Endothelial cell of umbilical vein (primary cell): ENCODE data around the gene AMDHD2. TPM values are rescaled to one million over a fixed set of nuclear protein-coding genes. Genes with fewer than 3 reads are reported as not detected.

Experiments
- BruUV-seq: library from RNA; stranded (reverse); fragments of 400-500 nt; replicated peaks from 2 replicates; lab custom pipeline; 2021; lab: Mats Ljungman, UMichigan
- CTCF ChIA-PET: fragments of 300-600, 350-600 bp; sonication (Branson Sonifier 250); formaldehyde crosslinking; loops from one replicate; lab custom pipeline; 2021; ENCODE audit warnings: antibody characterized with exemption, inconsistent platforms; lab: Charles Lee
- POLR2A ChIA-PET: fragments of 300-600, 350-600 bp; sonication (Branson Sonifier 250); formaldehyde crosslinking; loops from one replicate; lab custom pipeline; 2021; ENCODE audit warnings: antibody characterized with exemption, inconsistent platforms; lab: Charles Lee
- DNase-seq: peaks from one replicate; pipeline ENCODE4 v3.0.0-alpha.2; 2011; ENCODE audit warnings: low read depth, low spot score
- FAIRE-seq: peaks from 2 replicates; lab custom pipeline; 2011; peaks lifted over from hg19 to GRCh38; lab: Jason Lieb, UNC
- H2AFZ ChIP-seq: 2 replicates; pipeline ENCODE4 v1.6.0; 2012; ENCODE audit warnings: low read depth, low read length, control low read depth, inconsistent platforms
- H3K27ac ChIP-seq: 2 replicates; pipeline ENCODE4 v1.5.1; 2011; ENCODE audit warnings: low read depth, mild to moderate bottlenecking, control low read depth, low read length, moderate library complexity; ENCODE audit not compliant: insufficient read depth
- H3K27me3 ChIP-seq, 2 experiments: 2 replicates each; pipeline versions ENCODE4 v1.6.0 to v1.6.1; 2011; ENCODE audit warnings: low read length in 2 of 2, mixed read lengths in 1 of 2; ENCODE audit not compliant: control insufficient read depth in 2 of 2, insufficient read depth in 2 of 2
- H3K36me3 ChIP-seq, 2 experiments: 2 replicates in 1 of 2; 3 replicates in 1 of 2; pipeline ENCODE4 v1.5.1; 2011; ENCODE audit warnings: low read length in 2 of 2, mild to moderate bottlenecking in 1 of 2, moderate library complexity in 1 of 2; ENCODE audit not compliant: control insufficient read depth in 2 of 2, insufficient read depth in 2 of 2; ENCODE audit errors: extremely low read depth in 1 of 2
- H3K4me1 ChIP-seq: 3 replicates; pipeline ENCODE4 v1.5.1; 2011; ENCODE audit warnings: mild to moderate bottlenecking, low read length; ENCODE audit not compliant: control insufficient read depth, insufficient read depth; ENCODE audit errors: extremely low read depth
- H3K4me2 ChIP-seq: 2 replicates; pipeline ENCODE4 v1.6.1; 2011; ENCODE audit warnings: low read length, control low read depth, mixed read lengths; ENCODE audit not compliant: insufficient read depth
- H3K4me3 ChIP-seq, 3 experiments: fragments of 200-600 bp in 1 of 3; sonication (generic), shearing (Covaris generic) in 1 of 3; replicated peaks in 1 of 3; 2 replicates each; pipeline ENCODE4 v1.5.1; 2011 to 2016; ENCODE audit warnings: control low read depth in 3 of 3, low read length in 3 of 3, mild to moderate bottlenecking in 2 of 3, inconsistent platforms in 1 of 3, low read depth in 1 of 3, moderate library complexity in 1 of 3; ENCODE audit not compliant: insufficient read depth in 1 of 3
- H3K79me2 ChIP-seq: 2 replicates; pipeline ENCODE4 v1.6.0; 2012; ENCODE audit warnings: low read length, inconsistent platforms; ENCODE audit not compliant: control insufficient read depth, insufficient read depth
- H3K9ac ChIP-seq: replicated peaks from 2 replicates; pipeline ENCODE3; 2011; ENCODE audit warnings: low read length, control low read depth; ENCODE audit not compliant: insufficient read depth; ENCODE audit errors: extremely low read depth
- H3K9me1 ChIP-seq: replicated peaks from 3 replicates; pipeline ENCODE4 v1.6.0; 2011; ENCODE audit warnings: mild to moderate bottlenecking, low read length; ENCODE audit not compliant: control insufficient read depth, insufficient read depth; ENCODE audit errors: extremely low read depth
- H3K9me3 ChIP-seq: replicated peaks from 2 replicates; pipeline ENCODE4 v1.5.1; 2012; ENCODE audit warnings: low read length, inconsistent platforms; ENCODE audit not compliant: control insufficient read depth, insufficient read depth
- H4K20me1 ChIP-seq: replicated peaks from 2 replicates; pipeline ENCODE3; 2011; ENCODE audit warnings: mild to moderate bottlenecking, low read length; ENCODE audit not compliant: control insufficient read depth, insufficient read depth; ENCODE audit errors: extremely low read depth
- CTCF ChIP-seq, 2 donors: IDR thresholded peaks; 1 replicate in 1 of 2; 2 replicates in 1 of 2; pipeline ENCODE4 v1.5.1; 2011; ENCODE audit warnings: low read length in 2 of 2, mild to moderate bottlenecking in 2 of 2, moderate library complexity in 2 of 2, control low read depth in 1 of 2, inconsistent platforms in 1 of 2, low read depth in 1 of 2; ENCODE audit not compliant: insufficient read depth in 1 of 2; ENCODE audit errors: extremely low read depth in 1 of 2
- EZH2 ChIP-seq: IDR thresholded peaks from 2 replicates; pipeline ENCODE4 v1.6.1; 2012; ENCODE audit warnings: borderline replicate concordance, low read depth, mild to moderate bottlenecking, moderate library complexity, low read length, inconsistent platforms; ENCODE audit not compliant: severe bottlenecking
- FOS ChIP-seq: IDR thresholded peaks from 2 replicates; pipeline ENCODE4 v1.6.1; 2011; ENCODE audit warnings: mild to moderate bottlenecking, low read length, moderate library complexity, borderline replicate concordance; ENCODE audit not compliant: insufficient read depth
- GATA2 ChIP-seq: IDR thresholded peaks from 2 replicates; pipeline ENCODE4 v1.7.0; 2011; ENCODE audit warnings: low read depth, mild to moderate bottlenecking, moderate library complexity, mixed read lengths, low read length; ENCODE audit not compliant: insufficient read length, insufficient read depth
- JUN ChIP-seq: IDR thresholded peaks from 2 replicates; pipeline ENCODE4 v1.6.1; 2011; ENCODE audit warnings: borderline replicate concordance, low read depth; ENCODE audit not compliant: insufficient read length, insufficient read depth
- MYC ChIP-seq: IDR thresholded peaks from one replicate; pipeline ENCODE4 v1.6.1; 2011; ENCODE audit warnings: mild to moderate bottlenecking, low read depth, low read length
- POLR2A ChIP-seq: IDR thresholded peaks from 2 replicates; pipeline ENCODE4 v1.6.1; 2012; ENCODE audit warnings: low read depth, mild to moderate bottlenecking, control low read depth, low read length
- POLR2AphosphoS5 ChIP-seq: IDR thresholded peaks from 2 replicates; pipeline ENCODE4 v1.6.1; 2012; ENCODE audit warnings: low read depth, mild to moderate bottlenecking, control low read depth, low read length, moderate library complexity; ENCODE audit not compliant: insufficient read depth
- dilution Hi-C: fragments of 300-500 bp; cut with MboI; formaldehyde crosslinking; loops from one replicate; pipeline ENCODE4 v1.15.0; 2019; ENCODE audit warnings: low sequenced_read_pairs; ENCODE audit not compliant: extremely low pct_ligation_motif_present
- intact Hi-C: fragments of 100-400 bp; cut with micrococcal nuclease; formaldehyde crosslinking; loops from one replicate; pipeline ENCODE4 v1.10.0; 2022
- polyA plus RNA-seq, 4 experiments: library from polyadenylated mRNA; depleted of rRNA in 3 of 4; stranded (reverse) in 3 of 4; unstranded in 1 of 4; fragments of >200 nt; gene quantifications; 2 replicates each; pipeline versions ENCODE4 v1.2.1 to v1.2.3, GENCODE V29; 2011 to 2012; ENCODE audit warnings: missing spikeins in 1 of 4
- total RNA-seq: library from RNA; stranded (reverse); gene quantifications from 2 replicates; pipeline ENCODE4 v1.2.3, GENCODE V29; 2021
- TF ChIP-seq, protein P1 (sequence below): IDR thresholded peaks from 2 replicates; pipeline ENCODE4 v1.6.1; 2011; ENCODE audit not compliant: insufficient read depth, insufficient read length

Gene AMDHD2
- total and polyA plus RNA-seq, 2 donors (not counting 3 experiments of a cell fraction or from before 2014, with no cell fraction given): 39.4 to 59.5 TPM

DNA sequence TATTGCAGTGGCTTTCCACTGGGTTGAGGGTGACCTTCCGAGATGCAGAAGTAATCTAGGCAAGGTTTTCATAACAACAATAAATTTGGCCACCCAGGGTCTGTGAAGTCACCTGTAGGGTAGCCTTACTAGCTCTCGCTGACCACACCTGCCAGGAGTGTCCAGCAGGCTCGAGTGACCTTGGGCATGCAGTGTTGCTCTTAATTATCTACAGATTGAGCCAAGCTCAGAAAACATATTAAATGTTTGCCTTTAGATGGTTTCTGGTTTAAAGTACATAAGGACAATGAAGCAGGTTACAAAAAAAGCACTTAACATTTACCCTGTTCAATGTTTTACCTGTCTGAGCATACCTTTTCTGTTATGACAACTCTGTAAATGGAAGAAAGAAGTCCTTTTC, 43.4 kb upstream of the AMDHD2 start:
- no peak for TF ChIP-seq POLR2A
- TF ChIP-seq GATA2: no peak
- no peak for TF ChIP-seq FOS
- no peak for TF ChIP-seq EZH2
- TF ChIP-seq JUN: no peak
- no peak for TF ChIP-seq CTCF (IDR thresholded peaks at IDR 0.05; ENCODE audit: extremely low read depth in 1 of 2, insufficient read depth in 1 of 2, low read depth in 1 of 2, low read length in 2 of 2)
- TF ChIP-seq POLR2AphosphoS5: no peak
- TF ChIP-seq, protein P1, sequence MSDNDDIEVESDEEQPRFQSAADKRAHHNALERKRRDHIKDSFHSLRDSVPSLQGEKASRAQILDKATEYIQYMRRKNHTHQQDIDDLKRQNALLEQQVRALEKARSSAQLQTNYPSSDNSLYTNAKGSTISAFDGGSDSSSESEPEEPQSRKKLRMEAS: no peak
- TF ChIP-seq MYC: no peak
- H3K4me2 ChIP-seq: no peak overlapping the region
- ChIA-PET POLR2A (no interaction called here), CTCF (no interaction called here)
- no peaks in the 10 kb centered on the region for H3K9me1 ChIP-seq
- H3K36me3 ChIP-seq: no peaks in the 10 kb centered on the region
- FAIRE-seq (no peak), DNase-seq (no peak)
- peaks cover 9% of the 10 kb centered on the region for H3K79me2 ChIP-seq
- H3K27ac ChIP-seq: no peak overlapping the region
- no peak overlapping the region for H3K4me3 ChIP-seq
- TSS peak; percentile 21 for BruUV-seq
- dilution Hi-C loops: no loop called here
- peaks cover 4 to 5% of the 10 kb centered on the region in 2 experiments for H3K27me3 ChIP-seq
- no peak overlapping the region for H2AFZ ChIP-seq
- no peak overlapping the region for H3K9ac ChIP-seq
- no peaks in the 10 kb centered on the region for H4K20me1 ChIP-seq
- intact Hi-C loops: no loop called here
- H3K4me1 ChIP-seq: peaks cover 10% of the 10 kb centered on the region
- H3K9me3 ChIP-seq: no peaks in the 10 kb centered on the region
